ENCODE measurements around the gene MED28. TPM values are rescaled to one million over a fixed set of nuclear protein-coding genes. Genes with fewer than 3 reads are reported as not detected.

Gene MED28
- total and polyA plus RNA-seq, 10 of the 15 experiments (the other 5 are each of a cell fraction or from before 2014, with no cell fraction given), result 19.9 to 77.4 (median 52.0) TPM

DNA sequence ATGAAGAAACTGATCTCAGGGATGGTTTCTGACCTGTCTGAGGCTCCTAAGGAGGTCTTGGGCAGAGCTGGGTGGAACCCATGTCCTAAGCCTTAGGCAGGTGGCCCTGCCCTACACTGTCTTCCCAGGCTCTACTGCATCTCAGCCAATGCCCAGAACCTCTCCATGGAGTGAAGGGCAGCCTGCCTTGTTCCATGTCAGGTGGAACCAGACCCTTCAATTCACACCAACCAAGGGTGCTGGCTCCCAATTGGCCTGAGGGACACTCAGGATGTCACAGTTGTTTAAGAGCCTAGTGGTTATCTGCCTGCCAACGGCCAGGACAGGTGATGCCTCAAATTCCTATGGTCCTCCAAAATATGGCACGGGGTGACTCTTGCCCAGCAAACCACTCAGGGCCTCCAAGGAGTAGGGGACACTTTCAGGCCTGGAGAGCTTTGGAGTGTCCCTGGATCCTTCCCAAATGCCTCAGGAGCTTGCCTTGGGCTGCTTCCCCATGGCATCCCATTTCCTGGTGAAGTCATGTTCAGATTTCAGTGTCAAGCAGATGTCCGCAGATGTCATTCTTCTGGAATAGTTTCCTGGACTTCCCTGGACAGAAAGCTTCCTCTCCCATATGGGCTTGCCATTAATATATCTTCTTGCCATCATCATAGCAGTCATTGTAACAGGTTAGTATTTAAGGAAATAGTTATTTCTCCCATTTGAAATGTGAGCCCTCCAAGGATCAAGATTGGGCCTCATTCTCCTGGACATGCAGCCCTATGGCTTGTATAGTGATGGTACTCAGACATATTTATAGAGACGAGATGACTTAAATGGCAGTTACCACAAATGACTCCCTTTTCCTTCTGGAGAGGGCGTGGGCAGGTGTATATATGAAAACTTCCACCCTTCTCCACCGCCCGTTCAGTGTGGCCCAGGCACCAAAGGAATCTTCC is 67.1 kb downstream of the MED28 start:
- TF ChIP-seq EP300 (IDR thresholded peaks at IDR 0.05; ENCODE audit: borderline replicate concordance in 1 of 2, control insufficient read depth in 1 of 2, low read depth in 2 of 2, low read length in 2 of 2), result no peak
- TF ChIP-seq POLR2A (IDR thresholded peaks at IDR 0.05; ENCODE audit: low read depth, low read length), result no peak
- TF ChIP-seq, protein P1, sequence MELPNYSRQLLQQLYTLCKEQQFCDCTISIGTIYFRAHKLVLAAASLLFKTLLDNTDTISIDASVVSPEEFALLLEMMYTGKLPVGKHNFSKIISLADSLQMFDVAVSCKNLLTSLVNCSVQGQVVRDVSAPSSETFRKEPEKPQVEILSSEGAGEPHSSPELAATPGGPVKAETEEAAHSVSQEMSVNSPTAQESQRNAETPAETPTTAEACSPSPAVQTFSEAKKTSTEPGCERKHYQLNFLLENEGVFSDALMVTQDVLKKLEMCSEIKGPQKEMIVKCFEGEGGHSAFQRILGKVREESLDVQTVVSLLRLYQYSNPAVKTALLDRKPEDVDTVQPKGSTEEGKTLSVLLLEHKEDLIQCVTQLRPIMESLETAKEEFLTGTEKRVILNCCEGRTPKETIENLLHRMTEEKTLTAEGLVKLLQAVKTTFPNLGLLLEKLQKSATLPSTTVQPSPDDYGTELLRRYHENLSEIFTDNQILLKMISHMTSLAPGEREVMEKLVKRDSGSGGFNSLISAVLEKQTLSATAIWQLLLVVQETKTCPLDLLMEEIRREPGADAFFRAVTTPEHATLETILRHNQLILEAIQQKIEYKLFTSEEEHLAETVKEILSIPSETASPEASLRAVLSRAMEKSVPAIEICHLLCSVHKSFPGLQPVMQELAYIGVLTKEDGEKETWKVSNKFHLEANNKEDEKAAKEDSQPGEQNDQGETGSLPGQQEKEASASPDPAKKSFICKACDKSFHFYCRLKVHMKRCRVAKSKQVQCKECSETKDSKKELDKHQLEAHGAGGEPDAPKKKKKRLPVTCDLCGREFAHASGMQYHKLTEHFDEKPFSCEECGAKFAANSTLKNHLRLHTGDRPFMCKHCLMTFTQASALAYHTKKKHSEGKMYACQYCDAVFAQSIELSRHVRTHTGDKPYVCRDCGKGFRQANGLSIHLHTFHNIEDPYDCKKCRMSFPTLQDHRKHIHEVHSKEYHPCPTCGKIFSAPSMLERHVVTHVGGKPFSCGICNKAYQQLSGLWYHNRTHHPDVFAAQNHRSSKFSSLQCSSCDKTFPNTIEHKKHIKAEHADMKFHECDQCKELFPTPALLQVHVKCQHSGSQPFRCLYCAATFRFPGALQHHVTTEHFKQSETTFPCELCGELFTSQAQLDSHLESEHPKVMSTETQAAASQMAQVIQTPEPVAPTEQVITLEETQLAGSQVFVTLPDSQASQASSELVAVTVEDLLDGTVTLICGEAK (IDR thresholded peaks at IDR 0.05; ENCODE audit: borderline replicate concordance), result no peak
- TF ChIP-seq ESRRA (IDR thresholded peaks at IDR 0.05; ENCODE audit: low read length), result no peak
- no peak for TF ChIP-seq BCL11A (IDR thresholded peaks at IDR 0.05; ENCODE audit: low read depth, low read length)
- TF ChIP-seq FOXM1 (IDR thresholded peaks at IDR 0.05; ENCODE audit: low read depth, low read length), result no peak
- TF ChIP-seq WRNIP1 (IDR thresholded peaks at IDR 0.05; ENCODE audit: borderline replicate concordance, low read depth, low read length), result no peak
- no peaks in the 10 kb centered on the region for H3K4me1 ChIP-seq (ENCODE audit: control insufficient read depth, insufficient read depth, low read length)
- intact Hi-C loops (cut with micrococcal nuclease; ENCODE audit: unreplicated experiment), result no loop called here
- no peak for FAIRE-seq
- H3K9me3 ChIP-seq (replicated peaks; ENCODE audit: control insufficient read depth, insufficient read depth, low read length), result no peaks in the 10 kb centered on the region
- ATAC-seq, result no peak
- H2AFZ ChIP-seq (ENCODE audit: control insufficient read depth, low read depth, low read length), result no peak overlapping the region
- ChIA-PET CTCF (no interaction called here), SMC1A (ENCODE audit: uncharacterized antibody, unreplicated experiment) (no interaction called here), POLR2A (no interaction called here), RAD21 (ENCODE audit: unreplicated experiment) (no interaction called here)
- H3K36me3 ChIP-seq (ENCODE audit: control insufficient read depth in 2 of 2, insufficient read depth in 2 of 2, low read length in 1 of 2), result no peaks in the 10 kb centered on the region
- H3K27me3 ChIP-seq (replicated peaks in 1 of 2; ENCODE audit: control insufficient read depth in 2 of 2, insufficient read depth in 2 of 2, low read length in 1 of 2), result no peaks in the 10 kb centered on the region
- no peak overlapping the region for H3K9ac ChIP-seq (ENCODE audit: control insufficient read depth, insufficient read depth, low read length)
- H4K20me1 ChIP-seq (ENCODE audit: control insufficient read depth, insufficient read depth), result no peaks in the 10 kb centered on the region; the same call in 1 of the 2 replicates
- DNase-seq (ENCODE audit: low read depth, low spot score), result no peak
- no TSS peak for BruUV-seq (replicated peaks)
- H3K4me3 ChIP-seq, result no peak overlapping the region
- WGBS (ENCODE audit: insufficient coverage, insufficient replicate concordance, low lambda C conversion rate, missing lambda C conversion rate), result 29% methylated on average over 7 of the region's 7 CpGs
- in situ Hi-C loops (cut with MboI), result no loop called here
- no peaks in the 10 kb centered on the region for H3K79me2 ChIP-seq (ENCODE audit: control insufficient read depth, insufficient read depth, low read length)
- no peak overlapping the region for H3K4me2 ChIP-seq (ENCODE audit: control insufficient read depth, insufficient read depth)
- no peak overlapping the region for H3K27ac ChIP-seq (ENCODE audit: control insufficient read depth, insufficient read depth)

Measured in GM12878 (cell line).